B cell (primary cell): Measurements from ENCODE around the gene SNX32. TPM values are rescaled to one million over a fixed set of nuclear protein-coding genes. Genes with fewer than 3 reads are reported as not detected.

ENCODE experiments used
- ATAC-seq: fragments of 200-7000 bp; cut with Tn5 transposase; one replicate; pipeline ENCODE4 v1.10.0; 2021; ENCODE audit warnings: low read depth, mild to moderate bottlenecking, moderate number of reproducible peaks, moderate library complexity
- CTCF ChIA-PET: fragments of 350-600 bp; sonication (Branson Sonifier 250); formaldehyde crosslinking; loops from one replicate; lab custom pipeline; 2021; ENCODE audit warnings: antibody characterized with exemption, inconsistent platforms; lab: Charles Lee
- POLR2A ChIA-PET: fragments of 350-600 bp; sonication (Branson Sonifier 250); formaldehyde crosslinking; loops from one replicate; lab custom pipeline; 2021; ENCODE audit warnings: antibody characterized with exemption; lab: Charles Lee
- DNase-seq: peaks from one replicate; pipeline ENCODE4 v3.0.0; 2013
- H2AFZ ChIP-seq: 2 replicates; pipeline ENCODE4 v1.6.1; 2012; ENCODE audit warnings: mild to moderate bottlenecking, low read depth, low read length; ENCODE audit not compliant: insufficient read depth, poor library complexity, severe bottlenecking
- H3K27ac ChIP-seq, 2 donors: 1 replicate in 1 of 2; 2 replicates in 1 of 2; pipeline ENCODE4 v1.5.1; 2012 to 2013; ENCODE audit warnings: low read length in 2 of 2, mild to moderate bottlenecking in 2 of 2, moderate library complexity in 1 of 2
- H3K27me3 ChIP-seq, 4 experiments: fragments of 200-600 bp in 1 of 4; sonication (generic) in 1 of 4; replicated peaks in 1 of 4; 1 replicate in 2 of 4; 2 replicates in 2 of 4; pipeline versions ENCODE4 v1.6.1 to v1.7.0; 2013 to 2016; ENCODE audit warnings: low read length in 3 of 4, mild to moderate bottlenecking in 2 of 4, mixed read lengths in 1 of 4, moderate library complexity in 1 of 4; ENCODE audit not compliant: insufficient read depth in 4 of 4, control insufficient read depth in 3 of 4; ENCODE audit errors: control extremely low read depth in 1 of 4
- H3K36me3 ChIP-seq, 2 experiments: replicated peaks in 1 of 2; 1 replicate in 1 of 2; 2 replicates in 1 of 2; pipeline versions ENCODE4 v1.6.1 to v1.7.1; 2013; ENCODE audit warnings: low read length in 1 of 2; ENCODE audit not compliant: insufficient read depth in 2 of 2, control insufficient read depth in 1 of 2; ENCODE audit errors: control extremely low read depth in 1 of 2, extremely low read depth in 1 of 2
- H3K4me1 ChIP-seq, 2 donors: fragments of 200-600 bp in 1 of 2; sonication (generic) in 1 of 2; 1 replicate in 1 of 2; 2 replicates in 1 of 2; pipeline versions ENCODE4 v1.5.1 to v1.6.1; 2013 to 2017; ENCODE audit warnings: low read length in 2 of 2; ENCODE audit not compliant: control insufficient read depth in 2 of 2, insufficient read depth in 2 of 2
- H3K4me2 ChIP-seq: replicated peaks from 2 replicates; pipeline ENCODE3; 2012; ENCODE audit warnings: mild to moderate bottlenecking, low read depth, low read length; ENCODE audit not compliant: poor library complexity, severe bottlenecking
- H3K4me3 ChIP-seq, 5 experiments: fragments of 200-600 bp in 1 of 5; sonication (generic) in 1 of 5; 1 replicate in 3 of 5; 2 replicates in 2 of 5; pipeline versions ENCODE4 v1.5.1 to v1.7.0; 2011 to 2016; ENCODE audit warnings: low read length in 4 of 5, mild to moderate bottlenecking in 4 of 5, low read depth in 2 of 5, control low read depth in 1 of 5, moderate library complexity in 1 of 5; ENCODE audit not compliant: insufficient read depth in 1 of 5; ENCODE audit errors: control extremely low read depth in 1 of 5, extremely low read depth in 1 of 5
- H3K79me2 ChIP-seq: fragments of 200-600 bp; sonication (generic); one replicate; pipeline ENCODE4 v1.6.0; 2016; ENCODE audit warnings: low read length; ENCODE audit not compliant: control insufficient read depth, insufficient read depth
- H3K9ac ChIP-seq: fragments of 200-600 bp; sonication (generic); 2 replicates; pipeline ENCODE4 v1.6.1; 2017; ENCODE audit warnings: mild to moderate bottlenecking, low read length, moderate library complexity
- H3K9me3 ChIP-seq, 3 donors: one replicate each; pipeline versions ENCODE4 v1.6.1 to v1.7.1; 2013; ENCODE audit warnings: low read length in 2 of 3; ENCODE audit not compliant: control insufficient read depth in 2 of 3, insufficient read depth in 1 of 3; ENCODE audit errors: control extremely low read depth in 1 of 3
- H4K20me1 ChIP-seq: 2 replicates; pipeline ENCODE4 v1.6.0; 2012; ENCODE audit warnings: mild to moderate bottlenecking, low read length; ENCODE audit not compliant: insufficient read depth, control insufficient read depth, poor library complexity, severe bottlenecking
- H3K27ac Mint-ChIP-seq: one replicate; pipeline ENCODE4 v1.8.0; 2021; ENCODE audit warnings: mixed read lengths
- H3K27me3 Mint-ChIP-seq: one replicate; pipeline ENCODE4 v1.8.0; 2021; ENCODE audit warnings: mixed read lengths
- H3K4me1 Mint-ChIP-seq: one replicate; pipeline ENCODE4 v1.8.0; 2021; ENCODE audit warnings: mixed read lengths
- H3K4me3 Mint-ChIP-seq: one replicate; pipeline ENCODE4 v1.8.0; 2021; ENCODE audit warnings: mixed read lengths
- H3K9me3 Mint-ChIP-seq: one replicate; pipeline ENCODE4 v1.8.0; 2022; ENCODE audit warnings: mixed read lengths; ENCODE audit not compliant: insufficient read depth
- CTCF ChIP-seq: fragments of 200-600 bp; IDR thresholded peaks from one replicate; pipeline ENCODE4 v1.8.0; 2022; ENCODE audit warnings: antibody characterized with exemption, mild to moderate bottlenecking
- EZH2 ChIP-seq: IDR thresholded peaks from 2 replicates; pipeline ENCODE4 v1.6.1; 2012; ENCODE audit warnings: borderline replicate concordance, low read depth, mild to moderate bottlenecking, moderate library complexity, low read length; ENCODE audit not compliant: insufficient read depth, poor library complexity, severe bottlenecking
- WGBS: methylation state at CpG from one replicate; pipeline ENCODE4 v1.1.5; 2013; ENCODE audit warnings: missing lambda C conversion rate; ENCODE audit not compliant: insufficient coverage; 5-methylcytosine and 5-hydroxymethylcytosine counted together
- intact Hi-C: fragments of 100-400 bp; cut with micrococcal nuclease; formaldehyde crosslinking; loops from one replicate; pipeline ENCODE4 v1.10.0; 2022
- polyA plus RNA-seq: library from polyadenylated mRNA; depleted of rRNA; stranded (reverse); fragments of >200 nt; gene quantifications from 2 replicates; pipeline ENCODE4 v1.2.3, GENCODE V29; 2012
- total RNA-seq, 2 donors: library from RNA; stranded (reverse); fragments of 120-200 nt in 1 of 2; gene quantifications; 1 replicate in 1 of 2; 2 replicates in 1 of 2; pipeline versions ENCODE4 v1.2.3 to v1.2.4, GENCODE V29; 2013 to 2022

SNX32 gene
- total and polyA plus RNA-seq, 2 donors (not counting 1 experiment from before 2014, with no cell fraction given), result 0.57 to 0.89 TPM

- H3K79me2 ChIP-seq, result no peaks in the 10 kb centered on the region
- H3K4me2 ChIP-seq, result no peak overlapping the region
- H2AFZ ChIP-seq, result no peak overlapping the region
- no peak overlapping the region for H3K9ac ChIP-seq
- no peak overlapping the region for H3K4me3 ChIP-seq
- intact Hi-C loops, result no loop called here
- H3K36me3 ChIP-seq, result no peaks in the 10 kb centered on the region
- H3K4me3 Mint-ChIP-seq, result no peak overlapping the region
- no peak overlapping the region for H3K27ac ChIP-seq
- ATAC-seq, result no peak
- no peak overlapping the region for H3K27ac Mint-ChIP-seq
- H3K27me3 Mint-ChIP-seq, result peaks cover 6% of the 10 kb centered on the region
- H3K9me3 ChIP-seq, result no peaks in the 10 kb centered on the region
- no peaks in the 10 kb centered on the region for H3K9me3 Mint-ChIP-seq
- peaks cover 0 to 4% of the 10 kb centered on the region in 2 donors for H3K4me1 ChIP-seq
- POLR2A ChIA-PET, result interaction anchor here (0.8 kb wide), 1 partner anchor 16 kb away, joined by 3 read pairs; no protein-coding TSS in a partner anchor
- no peak for DNase-seq
- TF ChIP-seq CTCF, result no peak
- TF ChIP-seq EZH2, result no peak
- H4K20me1 ChIP-seq, result no peaks in the 10 kb centered on the region
- H3K27me3 ChIP-seq, result peaks cover 0 to 29% (median 0%) of the 10 kb centered on the region in 4 experiments
- CTCF ChIA-PET, result no interaction called here
- H3K4me1 Mint-ChIP-seq, result peaks cover 8% of the 10 kb centered on the region
- WGBS, result 93% methylated on average over 11 of the region's 15 CpGs
These were observed 36.8 kb upstream of the SNX32 start for GRCh38 chr11:65796726-65797601.

GRCh38 chr11:65797711-65798110 lies 36.1 kb upstream of the SNX32 start:
- 85% methylated on average over 11 of the region's 13 CpGs for WGBS
- no peak overlapping the region for H3K27ac Mint-ChIP-seq
- TF ChIP-seq CTCF (no peak), EZH2 (no peak)
- ATAC-seq, result no peak
- H3K4me3 Mint-ChIP-seq, result no peak overlapping the region
- Histone ChIP-seq H2AFZ (no peak overlapping the region), H3K4me3 (no peak overlapping the region), H3K27me3 (peaks cover 0 to 31% (median under 1%) of the 10 kb centered on the region in 4 experiments), H3K4me1 (peaks cover 0 to 2% of the 10 kb centered on the region in 2 donors), H4K20me1 (no peaks in the 10 kb centered on the region), H3K27ac (no peak overlapping the region), H3K9me3 (no peaks in the 10 kb centered on the region), H3K9ac (no peak overlapping the region), H3K36me3 (no peaks in the 10 kb centered on the region), H3K79me2 (no peaks in the 10 kb centered on the region), H3K4me2 (no peak overlapping the region)
- peaks cover 5% of the 10 kb centered on the region for H3K4me1 Mint-ChIP-seq
- no peaks in the 10 kb centered on the region for H3K9me3 Mint-ChIP-seq
- intact Hi-C loops, result no loop called here
- peaks cover 8% of the 10 kb centered on the region for H3K27me3 Mint-ChIP-seq
- DNase-seq, result no peak
- POLR2A ChIA-PET, result no interaction called here
- CTCF ChIA-PET, result no interaction called here
